ENCODE data around the gene TRAF3. TPM values are rescaled to one million over a fixed set of nuclear protein-coding genes. Genes with fewer than 3 reads are reported as not detected.
"Not testable (repeated sequence)": the region's sequence is repeated elsewhere in the genome, so short reads cannot be mapped to it uniquely, and the experiment has no call there.

TRAF3 gene
- total and polyA plus RNA-seq, 10 donors: 11.1 to 61.5 (median 39.1) TPM

GRCh38 chr14:102862154-102862773 is 85.0 kb downstream of the TRAF3 start:
- Histone ChIP-seq H3K9me3 (peaks cover 0 to 38% (median 23%) of the 10 kb centered on the region in 8 donors), H3K27me3 (replicated peaks in 1 of 7) (no peaks in the 10 kb centered on the region), H3K27ac (no peak overlapping the region), H3K36me3 (peaks cover 0 to 59% (median 4%) of the 10 kb centered on the region in 6 donors), H3K4me3 (no peak overlapping the region), H3K4me1 (peaks cover 0 to under 1% (median 0%) of the 10 kb centered on the region in 6 donors)
- no peak for DNase-seq
- 90 to 97% (median 95%) methylated on average over 3 of the region's 3 CpGs for WGBS, 5 donors
- no peak for TF ChIP-seq POLR2A (IDR thresholded peaks at IDR 0.05)
- TF ChIP-seq CTCF (IDR thresholded peaks at IDR 0.05 in 8 of 11, conservative IDR thresholded peaks at IDR 0.05 in 3 of 11): no peak
- TF ChIP-seq POLR2AphosphoS5 (IDR thresholded peaks at IDR 0.05): no peak
- intact Hi-C loops (cut with DNase I; ENCODE audit: low total_unique reads): no loop called here

- H3K27ac ChIP-seq: no peak overlapping the region
- no peaks in the 10 kb centered on the region for H3K27me3 ChIP-seq (replicated peaks in 1 of 7)
- H3K4me1 ChIP-seq: peaks cover 0 to 11% (median under 1%) of the 10 kb centered on the region in 6 donors
- intact Hi-C loops (cut with DNase I; ENCODE audit: low total_unique reads): no loop called here
- H3K9me3 ChIP-seq: peaks cover 0 to 38% (median 23%) of the 10 kb centered on the region in 8 donors
- H3K4me3 ChIP-seq: no peak overlapping the region
- DNase-seq: no peak
- TF ChIP-seq POLR2AphosphoS5 (IDR thresholded peaks at IDR 0.05) (no peak), CTCF (IDR thresholded peaks at IDR 0.05 in 8 of 11, conservative IDR thresholded peaks at IDR 0.05 in 3 of 11) (no peak), POLR2A (IDR thresholded peaks at IDR 0.05) (no peak)
- peaks cover 0 to 50% (median 4%) of the 10 kb centered on the region in 6 donors for H3K36me3 ChIP-seq
- WGBS, 5 donors: 95 to 100% (median 97%) methylated on average over 3 of the region's 3 CpGs
Measured at GRCh38 chr14:102863381-102863780, 86.1 kb downstream of the TRAF3 start.

GRCh38 chr14:102865916-102866315 is 88.7 kb downstream of the TRAF3 start:
- intact Hi-C loops (cut with DNase I; ENCODE audit: low total_unique reads); H3K27ac ChIP-seq; H3K27me3 ChIP-seq (replicated peaks in 1 of 7); H3K4me3 ChIP-seq; DNase-seq: not testable (repeated sequence)
- peaks cover 0 to 53% (median 14%) of the 10 kb centered on the region in 6 donors for H3K36me3 ChIP-seq
- peaks cover 0 to 32% (median 22%) of the 10 kb centered on the region in 8 donors for H3K9me3 ChIP-seq
- peaks cover 0 to 37% (median 14%) of the 10 kb centered on the region in 6 donors for H3K4me1 ChIP-seq
- 95 to 98% (median 96%) methylated on average over 4 of the region's 4 CpGs for WGBS, 5 donors

GRCh38 chr14:102866982-102867761 is 89.9 kb downstream of the TRAF3 start:
- no peak for TF ChIP-seq POLR2A (IDR thresholded peaks at IDR 0.05)
- no peak for TF ChIP-seq CTCF (IDR thresholded peaks at IDR 0.05 in 8 of 11, conservative IDR thresholded peaks at IDR 0.05 in 3 of 11)
- no peak for TF ChIP-seq POLR2AphosphoS5 (IDR thresholded peaks at IDR 0.05)
- no peaks in the 10 kb centered on the region for H3K27me3 ChIP-seq (replicated peaks in 1 of 7)
- WGBS, 5 donors: 91 to 95% (median 94%) methylated on average over 9 of the region's 9 CpGs
- peaks cover 0 to 49% (median 22%) of the 10 kb centered on the region in 6 donors for H3K4me1 ChIP-seq
- H3K27ac ChIP-seq: peak overlapping the region in 1 of 8 donors; percentile 21
- intact Hi-C loops (cut with DNase I; ENCODE audit: low total_unique reads): no loop called here
- H3K36me3 ChIP-seq: peaks cover 0 to 53% (median 25%) of the 10 kb centered on the region in 6 donors
- H3K9me3 ChIP-seq: peaks cover 0 to 20% (median 12%) of the 10 kb centered on the region in 8 donors
- no peak overlapping the region for H3K4me3 ChIP-seq
- no peak for DNase-seq

Measured in spleen (tissue), 11 donors.